K562 (cell line): ENCODE measurements around the gene MAST3. TPM values are rescaled to one million over a fixed set of nuclear protein-coding genes. Genes with fewer than 3 reads are reported as not detected.
A peak's percentile ranks its signal among the peaks of the same experiment; 100 is the strongest.

Experiments
- ATF6 ChIP-seq: sonication (generic); formaldehyde crosslinking; IDR thresholded peaks from 2 replicates; pipeline ENCODE4 v1.4.0; 2020; ENCODE audit warnings: mild to moderate bottlenecking, missing genetic modification reagents
- CEBPG ChIP-seq, 3 experiments: fragments of 200-800 bp in 1 of 3; sonication (Bioruptor generic) in 1 of 3; sonication (generic) in 1 of 3; formaldehyde crosslinking in 1 of 3; IDR thresholded peaks in 2 of 3; conservative IDR thresholded peaks in 1 of 3; 2 replicates each; pipeline versions ENCODE4 v1.6.1 to v1.8.0; 2016 to 2022; ENCODE audit warnings: missing compliant biosample characterization in 2 of 3, missing genetic modification characterization in 2 of 3, mild to moderate bottlenecking in 1 of 3, missing genetic modification reagents in 1 of 3
- CHD4 ChIP-seq: fragments of 200-600 bp; sonication (generic); IDR thresholded peaks from 3 replicates; pipeline ENCODE4 v1.6.1; 2012; ENCODE audit warnings: low read depth, mild to moderate bottlenecking, mixed read lengths, low read length, inconsistent platforms; ENCODE audit not compliant: insufficient read depth, insufficient replicate concordance, poor library complexity, severe bottlenecking
- ESRRA ChIP-seq: fragments of 450-650 bp; IDR thresholded peaks from 2 replicates; pipeline ENCODE4 v1.6.1; 2014; ENCODE audit warnings: low read depth, mild to moderate bottlenecking, moderate library complexity, borderline replicate concordance
- FIP1L1 ChIP-seq: fragments of 200-400 bp; formaldehyde crosslinking; IDR thresholded peaks from 2 replicates; pipeline ENCODE4 v1.6.1; 2018; ENCODE audit warnings: mild to moderate bottlenecking, low read depth, low read length; ENCODE audit not compliant: poor library complexity, severe bottlenecking
- FOXM1 ChIP-seq, 2 experiments: fragments of 450-650 bp in 1 of 2; sonication (generic) in 1 of 2; formaldehyde crosslinking in 1 of 2; IDR thresholded peaks; 2 replicates each; pipeline versions ENCODE4 v1.6.1 to v1.9.0; 2017 to 2022; ENCODE audit warnings: low read depth in 2 of 2, mild to moderate bottlenecking in 2 of 2, missing genetic modification reagents in 1 of 2, moderate library complexity in 1 of 2
- FOXO4 ChIP-seq: fragments of 450-650 bp; formaldehyde crosslinking; IDR thresholded peaks from 2 replicates; pipeline ENCODE4 v1.4.0; 2020; ENCODE audit warnings: mild to moderate bottlenecking, moderate library complexity
- HNRNPL ChIP-seq: fragments of 200-400 bp; formaldehyde crosslinking; IDR thresholded peaks from 2 replicates; pipeline ENCODE4 v1.6.1; 2017; ENCODE audit warnings: low read depth, mild to moderate bottlenecking, low read length
- KDM1A ChIP-seq, 2 experiments: fragments of 450-650 bp; IDR thresholded peaks; 2 replicates each; pipeline ENCODE4 v1.6.1; 2016; ENCODE audit warnings: mild to moderate bottlenecking in 2 of 2
- KLF13 ChIP-seq: fragments of 450-650 bp; IDR thresholded peaks from 2 replicates; pipeline ENCODE4 v1.6.1; 2016; ENCODE audit warnings: missing genetic modification characterization, low read depth, mild to moderate bottlenecking, missing compliant biosample characterization, moderate library complexity, borderline replicate concordance
- MXI1 ChIP-seq: IDR thresholded peaks from 2 replicates; pipeline ENCODE4 v1.6.1; 2011; ENCODE audit warnings: low read depth, mild to moderate bottlenecking, improper control_type of control experiment, low read length
- NCOA6 ChIP-seq: fragments of 450-650 bp; IDR thresholded peaks from 2 replicates; pipeline ENCODE4 v1.6.1; 2017; ENCODE audit warnings: mild to moderate bottlenecking
- PCBP1 ChIP-seq: fragments of 200-400 bp; formaldehyde crosslinking; IDR thresholded peaks from 2 replicates; pipeline ENCODE4 v1.6.1; 2018; ENCODE audit warnings: mild to moderate bottlenecking, low read depth, low read length; ENCODE audit not compliant: poor library complexity, severe bottlenecking
- POLR2G ChIP-seq: fragments of 200-400 bp; formaldehyde crosslinking; IDR thresholded peaks from 2 replicates; pipeline ENCODE4 v1.6.1; 2017; ENCODE audit warnings: low read depth, mild to moderate bottlenecking, antibody characterized with exemption, low read length, moderate library complexity
- RAD21 ChIP-seq, 2 experiments: fragments of 250-450 bp in 1 of 2; fragments of 450-650 bp in 1 of 2; sonication (Bioruptor Pico) in 1 of 2; formaldehyde crosslinking in 1 of 2; IDR thresholded peaks in 1 of 2; conservative IDR thresholded peaks in 1 of 2; 2 replicates each; pipeline versions ENCODE4 v1.4.0 to v1.8.0; 2020 to 2022; ENCODE audit warnings: mild to moderate bottlenecking in 2 of 2, moderate library complexity in 1 of 2
- RBBP5 ChIP-seq: fragments of 200-600 bp; sonication (generic); IDR thresholded peaks from 2 replicates; pipeline ENCODE4 v1.6.1; 2012; ENCODE audit warnings: borderline replicate concordance, mild to moderate bottlenecking, low read length, control low read depth, inconsistent platforms; ENCODE audit not compliant: insufficient read depth, poor library complexity, severe bottlenecking
- SREBF2 ChIP-seq: sonication (generic); formaldehyde crosslinking; IDR thresholded peaks from 2 replicates; pipeline ENCODE4 v1.4.0; 2020; ENCODE audit warnings: mild to moderate bottlenecking, missing genetic modification reagents
- STAG1 ChIP-seq: sonication (generic); formaldehyde crosslinking; IDR thresholded peaks from 2 replicates; pipeline ENCODE4 v1.5.0; 2020; ENCODE audit warnings: missing genetic modification reagents, borderline replicate concordance
- TCF3 ChIP-seq: sonication (generic); formaldehyde crosslinking; IDR thresholded peaks from 2 replicates; pipeline ENCODE4 v1.4.0; 2020; ENCODE audit warnings: mild to moderate bottlenecking, missing genetic modification reagents
- ZFX ChIP-seq: sonication (generic); formaldehyde crosslinking; IDR thresholded peaks from 2 replicates; pipeline ENCODE4 v1.8.0; 2022; ENCODE audit warnings: mild to moderate bottlenecking, missing genetic modification reagents, moderate library complexity
- ZNF263 ChIP-seq: sonication (generic); formaldehyde crosslinking; IDR thresholded peaks from 2 replicates; pipeline ENCODE4 v1.8.0; 2022; ENCODE audit warnings: mild to moderate bottlenecking, missing genetic modification reagents, borderline replicate concordance
- polyA plus RNA-seq, 8 experiments: library from polyadenylated mRNA; depleted of rRNA in 4 of 8; stranded (reverse) in 5 of 8; unstranded in 3 of 8; fragments of >200 nt; fragmentation: Nextera tagmentation in 2 of 8; fragmentation: Illumina TruSeq in 1 of 8; extraction: Ambion mirVana in 2 of 8; extraction: Trizol in 1 of 8; gene quantifications; 2 replicates each; pipeline versions ENCODE4 v1.2.1 to v1.2.3, GENCODE V29; 2011 to 2014; ENCODE audit warnings: inconsistent platforms in 1 of 8, missing spikeins in 1 of 8
- total RNA-seq, 7 experiments: library from RNA; depleted of rRNA in 6 of 7; stranded (reverse); fragments of >200 nt in 6 of 7; fragmentation: Illumina TruSeq in 2 of 7; extraction: Trizol in 2 of 7; gene quantifications; 2 replicates each; pipeline versions ENCODE4 v1.2.1 to v1.2.3, GENCODE V29; 2011 to 2021; ENCODE audit warnings: low replicate concordance in 1 of 7

The MAST3 gene
- total and polyA plus RNA-seq, 9 of the 15 experiments (the other 6 are each of a cell fraction or from before 2014, with no cell fraction given): 0.94 to 9.9 (median 2.4) TPM

GRCh38 chr19:18173572-18174288, 76.2 kb downstream of the MAST3 start, which contains the start of gene IFI30 (continued):
- TF ChIP-seq ATF6 (CRISPR knock-in tag) (peak; percentile 35; the same call in 1 of the 2 replicates), KDM1A (IDR thresholded peaks at IDR 0.05) (no peak), RBBP5 (peak; percentile 68), HNRNPL (peak; percentile 82), ZNF263 (CRISPR knock-in tag) (peak; percentile 57; the same call in 1 of the 2 replicates), STAG1 (CRISPR knock-in tag) (0 out of 2 replicates have a peak, but pooled peaks have one; percentile 19), CHD4 (no peak), TCF3 (peak; percentile 4; the same call in 1 of the 2 replicates), KLF13 (0 out of 2 replicates have a peak, but pooled peaks have one; percentile 20), FIP1L1 (peak; percentile 38), ZFX (CRISPR knock-in tag) (peak; percentile 50), POLR2G (peak; percentile 94), MXI1 (peak; percentile 36; the same call in 1 of the 2 replicates), ESRRA (peak; percentile 49; the same call in 1 of the 2 replicates), FOXM1 (IDR thresholded peaks at IDR 0.05; ENCODE audit: low read depth) (no peak), FOXM1 (CRISPR knock-in tag; IDR thresholded peaks at IDR 0.05; ENCODE audit: low read depth) (0 out of 2 replicates have a peak, but pooled peaks have one; percentile 35), CEBPG (CRISPR knock-in tag; IDR thresholded peaks at IDR 0.05) (no peak), CEBPG (tag; conservative IDR thresholded peaks at IDR 0.05 in 1 of 2, IDR thresholded peaks at IDR 0.05 in 1 of 2) (no peak), FOXO4 (CRISPR knock-in tag) (no peak), SREBF2 (CRISPR knock-in tag) (no peak), NCOA6 (no peak), RAD21 (CRISPR knock-in tag; conservative IDR thresholded peaks at IDR 0.05 in 1 of 2, IDR thresholded peaks at IDR 0.05 in 1 of 2) (no peak), PCBP1 (peak; percentile 90)
